GM12875 (cell line): ENCODE results near the gene CUEDC1.

ENCODE experiments used
- H3K4me3 ChIP-seq: one replicate; pipeline ENCODE4 v1.5.1; 2011; ENCODE audit warnings: low read depth, low read length, control low read depth
- TF ChIP-seq, protein P1 (sequence below): IDR thresholded peaks from 2 replicates; pipeline ENCODE4 v1.5.1; 2011; ENCODE audit warnings: low read depth, mild to moderate bottlenecking, control low read depth, inconsistent platforms, low read length, moderate library complexity, borderline replicate concordance; ENCODE audit not compliant: insufficient read depth

CUEDC1 gene, protein sequence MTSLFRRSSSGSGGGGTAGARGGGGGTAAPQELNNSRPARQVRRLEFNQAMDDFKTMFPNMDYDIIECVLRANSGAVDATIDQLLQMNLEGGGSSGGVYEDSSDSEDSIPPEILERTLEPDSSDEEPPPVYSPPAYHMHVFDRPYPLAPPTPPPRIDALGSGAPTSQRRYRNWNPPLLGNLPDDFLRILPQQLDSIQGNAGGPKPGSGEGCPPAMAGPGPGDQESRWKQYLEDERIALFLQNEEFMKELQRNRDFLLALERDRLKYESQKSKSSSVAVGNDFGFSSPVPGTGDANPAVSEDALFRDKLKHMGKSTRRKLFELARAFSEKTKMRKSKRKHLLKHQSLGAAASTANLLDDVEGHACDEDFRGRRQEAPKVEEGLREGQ

DNA sequence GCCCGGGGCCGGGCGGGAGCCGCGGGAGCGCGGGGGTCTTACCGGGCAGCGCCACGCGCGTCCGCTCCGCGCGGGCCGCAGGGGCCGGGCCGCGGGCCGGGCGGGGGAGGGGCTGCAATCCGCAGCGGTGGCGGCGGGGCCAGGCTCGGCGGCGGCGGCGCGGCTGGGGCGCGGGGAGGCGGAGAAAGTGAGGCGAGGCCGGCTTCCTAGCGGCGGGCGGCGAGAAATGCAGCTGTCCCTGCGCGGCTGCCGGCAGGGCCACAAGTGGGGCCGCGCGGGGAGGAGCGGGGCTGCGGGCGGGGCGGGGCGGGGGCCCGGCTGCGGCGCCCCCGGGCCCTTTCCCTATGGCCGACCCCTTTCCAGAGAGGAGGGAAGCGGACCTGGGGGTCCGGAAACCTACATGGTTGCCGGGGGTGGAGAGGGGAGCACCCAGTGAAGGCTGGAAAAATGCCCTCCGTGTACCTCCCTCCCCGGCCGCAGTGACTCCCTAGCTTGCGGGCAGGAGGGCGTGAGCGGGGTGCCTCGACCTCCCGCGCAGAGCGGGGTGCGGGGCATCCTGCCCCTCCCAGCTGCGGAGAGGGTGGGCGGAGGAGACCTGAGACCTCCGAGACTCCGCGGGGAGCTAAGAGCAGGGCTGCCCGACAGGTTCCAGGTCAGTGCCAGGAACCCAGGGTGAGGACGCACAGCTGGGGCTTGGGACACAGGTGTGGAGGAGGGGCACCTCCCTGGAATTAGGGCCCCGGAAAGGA lies at the start of gene CUEDC1:
Gene CUEDC1, minus strand, starts transcription at position 230 of the 749 bp plus-strand sequence. CDS start 69,848 bp downstream, outside the sequence.
- peak within 1 kb of the TSS; percentile 44 for H3K4me3 ChIP-seq
- TF ChIP-seq, protein P1, sequence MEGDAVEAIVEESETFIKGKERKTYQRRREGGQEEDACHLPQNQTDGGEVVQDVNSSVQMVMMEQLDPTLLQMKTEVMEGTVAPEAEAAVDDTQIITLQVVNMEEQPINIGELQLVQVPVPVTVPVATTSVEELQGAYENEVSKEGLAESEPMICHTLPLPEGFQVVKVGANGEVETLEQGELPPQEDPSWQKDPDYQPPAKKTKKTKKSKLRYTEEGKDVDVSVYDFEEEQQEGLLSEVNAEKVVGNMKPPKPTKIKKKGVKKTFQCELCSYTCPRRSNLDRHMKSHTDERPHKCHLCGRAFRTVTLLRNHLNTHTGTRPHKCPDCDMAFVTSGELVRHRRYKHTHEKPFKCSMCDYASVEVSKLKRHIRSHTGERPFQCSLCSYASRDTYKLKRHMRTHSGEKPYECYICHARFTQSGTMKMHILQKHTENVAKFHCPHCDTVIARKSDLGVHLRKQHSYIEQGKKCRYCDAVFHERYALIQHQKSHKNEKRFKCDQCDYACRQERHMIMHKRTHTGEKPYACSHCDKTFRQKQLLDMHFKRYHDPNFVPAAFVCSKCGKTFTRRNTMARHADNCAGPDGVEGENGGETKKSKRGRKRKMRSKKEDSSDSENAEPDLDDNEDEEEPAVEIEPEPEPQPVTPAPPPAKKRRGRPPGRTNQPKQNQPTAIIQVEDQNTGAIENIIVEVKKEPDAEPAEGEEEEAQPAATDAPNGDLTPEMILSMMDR = peak; percentile 42; the same call in 1 of the 2 replicates

DNA sequence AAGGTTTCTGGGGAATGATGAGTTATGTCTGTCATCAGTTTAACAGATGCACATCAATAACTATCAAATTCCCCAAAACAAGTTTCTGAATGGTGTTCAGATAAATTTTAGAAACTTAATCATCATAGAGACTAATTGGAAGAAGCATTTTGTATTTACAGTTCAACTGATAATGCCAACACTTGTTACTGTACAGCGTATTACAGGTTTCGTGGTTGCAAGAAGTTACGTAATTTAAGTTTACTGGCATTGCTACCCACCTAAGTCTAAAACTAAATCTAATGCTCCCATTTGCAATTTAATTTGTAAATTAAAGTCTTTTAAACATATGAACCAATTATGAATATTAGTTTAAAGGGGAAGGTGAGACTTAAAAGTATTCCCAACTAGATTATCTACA lies 48.8 kb upstream of the CUEDC1 start:
- TF ChIP-seq, protein P1 = no peak
- no peak overlapping the region for H3K4me3 ChIP-seq

- TF ChIP-seq, protein P1 = no peak
- no peak overlapping the region for H3K4me3 ChIP-seq
These were observed 47.8 kb upstream of the CUEDC1 start for GRCh38 chr17:58002973-58003372.

DNA sequence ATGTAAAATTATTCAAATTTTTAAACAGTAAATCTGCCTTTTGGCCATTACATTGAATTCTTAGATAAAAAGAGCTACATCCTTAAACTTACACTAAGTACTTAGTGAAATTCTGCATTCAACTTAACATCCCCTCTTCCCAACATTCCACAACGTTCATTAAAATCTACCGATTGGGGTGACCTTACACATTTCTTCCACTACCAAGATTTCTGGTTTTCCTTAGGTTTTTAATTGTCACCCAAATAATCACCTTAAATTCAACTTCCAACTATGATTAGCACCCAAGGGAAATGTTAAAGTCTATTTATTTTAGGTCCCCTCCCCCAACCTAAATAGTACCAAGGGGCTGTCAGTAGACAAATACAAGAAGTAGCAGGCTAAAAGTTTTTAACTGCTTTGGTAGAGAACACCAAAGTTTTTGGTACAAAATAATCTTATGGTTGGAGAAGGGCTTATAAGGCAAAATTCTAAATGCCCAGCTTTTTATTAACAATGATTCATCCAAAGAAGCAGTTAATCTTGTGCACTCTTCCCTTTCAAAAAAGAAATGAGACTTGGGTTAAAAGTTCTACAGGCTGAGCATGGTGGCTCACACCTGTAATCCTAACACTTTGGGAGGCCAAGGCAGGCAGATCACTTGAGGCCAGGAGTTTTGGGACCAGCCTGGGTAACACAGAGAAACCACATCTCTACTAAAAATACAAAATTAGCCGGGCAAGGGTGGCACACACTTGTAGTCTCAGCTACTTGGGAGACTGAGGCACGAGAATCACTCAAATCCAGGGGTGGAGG lies 47.1 kb upstream of the CUEDC1 start:
- TF ChIP-seq, protein P1 = no peak
- H3K4me3 ChIP-seq = no peak overlapping the region

GRCh38 chr17:58001461-58002124 lies 46.4 kb upstream of the CUEDC1 start:
- H3K4me3 ChIP-seq = no peak overlapping the region
- TF ChIP-seq, protein P1 = no peak

DNA sequence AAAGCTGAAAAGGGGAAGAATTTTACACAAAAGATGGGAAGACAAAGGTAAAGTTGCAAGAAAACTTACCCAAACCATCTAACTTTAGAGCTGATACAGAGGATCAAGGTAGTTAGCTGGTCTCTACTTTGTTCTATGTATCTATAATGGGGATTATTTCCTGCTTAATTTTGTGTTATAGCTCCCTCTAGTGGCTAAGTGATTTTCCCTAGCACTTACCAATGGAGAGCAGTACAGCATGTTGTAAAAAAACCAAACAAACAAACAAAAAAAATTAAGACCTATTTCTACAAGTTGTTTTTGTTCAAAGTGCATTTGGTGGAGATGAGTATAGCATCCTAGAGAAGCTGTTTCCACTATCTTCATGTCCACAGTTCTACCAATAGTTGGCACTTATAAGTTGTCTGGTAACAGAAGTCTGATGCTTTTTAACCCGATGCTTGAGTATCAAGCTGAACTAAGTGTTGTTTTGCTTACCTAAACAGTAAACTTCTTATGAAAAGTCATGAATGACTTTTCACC lies 44.3 kb upstream of the CUEDC1 start:
- TF ChIP-seq, protein P1 = peak; percentile 44; the same call in 1 of the 2 replicates
- no peak overlapping the region for H3K4me3 ChIP-seq
